Vagina (tissue), 2 donors: ENCODE data around the gene CDK14.

Experiments
- POLR2A ChIP-seq, 2 donors: fragments of 450-650 bp; IDR thresholded peaks; one replicate each; pipeline ENCODE4 v1.6.1; 2017; ENCODE audit warnings: antibody characterized with exemption in 2 of 2, mild to moderate bottlenecking in 2 of 2, moderate library complexity in 2 of 2
- POLR2AphosphoS5 ChIP-seq, 2 donors: sonication (generic); formaldehyde crosslinking; IDR thresholded peaks; one replicate each; pipeline ENCODE4 v1.9.0; 2017; ENCODE audit warnings: antibody characterized with exemption in 2 of 2, mild to moderate bottlenecking in 2 of 2, low read depth in 1 of 2; ENCODE audit not compliant: insufficient read depth in 1 of 2
- TF ChIP-seq, protein P1 (sequence below), 3 experiments: fragments of 450-650 bp in 2 of 3; fragments of 200-600 bp in 1 of 3; sonication (generic) in 1 of 3; IDR thresholded peaks; one replicate each; pipeline ENCODE4 v1.5.1; 2017 to 2019; ENCODE audit warnings: antibody characterized with exemption in 3 of 3, mild to moderate bottlenecking in 2 of 3, moderate library complexity in 2 of 3

- TF ChIP-seq, protein P1, sequence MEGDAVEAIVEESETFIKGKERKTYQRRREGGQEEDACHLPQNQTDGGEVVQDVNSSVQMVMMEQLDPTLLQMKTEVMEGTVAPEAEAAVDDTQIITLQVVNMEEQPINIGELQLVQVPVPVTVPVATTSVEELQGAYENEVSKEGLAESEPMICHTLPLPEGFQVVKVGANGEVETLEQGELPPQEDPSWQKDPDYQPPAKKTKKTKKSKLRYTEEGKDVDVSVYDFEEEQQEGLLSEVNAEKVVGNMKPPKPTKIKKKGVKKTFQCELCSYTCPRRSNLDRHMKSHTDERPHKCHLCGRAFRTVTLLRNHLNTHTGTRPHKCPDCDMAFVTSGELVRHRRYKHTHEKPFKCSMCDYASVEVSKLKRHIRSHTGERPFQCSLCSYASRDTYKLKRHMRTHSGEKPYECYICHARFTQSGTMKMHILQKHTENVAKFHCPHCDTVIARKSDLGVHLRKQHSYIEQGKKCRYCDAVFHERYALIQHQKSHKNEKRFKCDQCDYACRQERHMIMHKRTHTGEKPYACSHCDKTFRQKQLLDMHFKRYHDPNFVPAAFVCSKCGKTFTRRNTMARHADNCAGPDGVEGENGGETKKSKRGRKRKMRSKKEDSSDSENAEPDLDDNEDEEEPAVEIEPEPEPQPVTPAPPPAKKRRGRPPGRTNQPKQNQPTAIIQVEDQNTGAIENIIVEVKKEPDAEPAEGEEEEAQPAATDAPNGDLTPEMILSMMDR (IDR thresholded peaks at IDR 0.05) = no peak
- TF ChIP-seq POLR2A (IDR thresholded peaks at IDR 0.05) = no peak
- no peak for TF ChIP-seq POLR2AphosphoS5 (IDR thresholded peaks at IDR 0.05; ENCODE audit: insufficient read depth in 1 of 2, low read depth in 1 of 2)
Measured at GRCh38 chr7:91005841-91006240, 409.7 kb downstream of the CDK14 start.
